Adrenal gland (tissue), 12 donors: Measurements from ENCODE around the gene PRPF4. TPM values are rescaled to one million over a fixed set of nuclear protein-coding genes. Genes with fewer than 3 reads are reported as not detected.
"Not testable (repeated sequence)": the region's sequence is repeated elsewhere in the genome, so short reads cannot be mapped to it uniquely, and the experiment has no call there.

Experiments used
- DNase-seq, 7 donors: peaks; one replicate each; pipeline ENCODE4 v3.0.0-alpha.2; 2019 to 2020
- H3K27ac ChIP-seq, 5 donors: fragments of 200-600 bp; sonication (generic) in 4 of 5; 1 replicate in 3 of 5; 2 replicates in 2 of 5; pipeline versions ENCODE4 v1.5.1 to v1.8.0; 2016 to 2020; ENCODE audit warnings: mild to moderate bottlenecking in 1 of 5
- H3K27me3 ChIP-seq: fragments of 200-600 bp; 2 replicates; pipeline ENCODE4 v1.8.0; 2021
- H3K36me3 ChIP-seq, 2 donors: fragments of 200-600 bp; replicated peaks in 1 of 2; 1 replicate in 1 of 2; 2 replicates in 1 of 2; pipeline versions ENCODE4 v1.5.1 to v1.8.0; 2018 to 2022
- H3K4me1 ChIP-seq, 2 donors: fragments of 200-600 bp; replicated peaks in 1 of 2; 1 replicate in 1 of 2; 2 replicates in 1 of 2; pipeline versions ENCODE4 v1.5.1 to v1.8.0; 2018 to 2021
- H3K4me3 ChIP-seq, 4 donors: fragments of 200-600 bp; sonication (generic) in 3 of 4; one replicate each; pipeline ENCODE4 v1.5.1; 2016 to 2018
- H3K9me3 ChIP-seq, 3 donors: fragments of 200-600 bp; sonication (generic) in 1 of 3; replicated peaks in 1 of 3; 1 replicate in 2 of 3; 2 replicates in 1 of 3; pipeline versions ENCODE4 v1.5.1 to v1.8.0; 2016 to 2021
- CTCF ChIP-seq, 6 experiments: fragments of 450-650 bp in 4 of 6; fragments of 200-600 bp in 2 of 6; sonication (generic) in 1 of 6; IDR thresholded peaks; 1 replicate in 5 of 6; 2 replicates in 1 of 6; pipeline versions ENCODE4 v1.5.1 to v1.8.0; 2016 to 2021; ENCODE audit warnings: antibody characterized with exemption in 6 of 6, mild to moderate bottlenecking in 2 of 6, moderate library complexity in 1 of 6
- POLR2A ChIP-seq, 2 donors: fragments of 450-650 bp; IDR thresholded peaks; one replicate each; pipeline ENCODE4 v1.6.1; 2017; ENCODE audit warnings: antibody characterized with exemption in 2 of 2, mild to moderate bottlenecking in 2 of 2, moderate library complexity in 1 of 2
- WGBS, 4 donors: extraction: QIAGEN DNeasy Blood & Tissue Kit in 2 of 4; methylation state at CpG; one replicate each; pipeline versions ENCODE4 v1.1.5 to v1.1.7; 2013 to 2017; 5-methylcytosine and 5-hydroxymethylcytosine counted together
- intact Hi-C, 2 donors: fragments of 100-400 bp; cut with DNase I; formaldehyde crosslinking; loops; one replicate each; pipeline versions ENCODE4 v1.14.1 to v1.15.0; 2022 to 2023
- polyA plus RNA-seq, 3 donors: library from polyadenylated mRNA; stranded (reverse); fragments of 200-250 nt in 2 of 3; fragments of 350-450 nt in 1 of 3; fragmentation: Illumina TruSeq in 1 of 3; extraction: RNeasy Lipid Tissue Mini Kit (QIAGEN cat#74804) in 1 of 3; gene quantifications; one replicate each; pipeline ENCODE4 v1.2.3, GENCODE V29; 2013 to 2014
- total RNA-seq, 9 donors: library from RNA; depleted of rRNA in 4 of 9; stranded (reverse); fragments of >200 nt in 4 of 9; fragments of 120-200 nt in 1 of 9; fragmentation: NEBNext Ultra II Directional in 1 of 9; extraction: Animal tissue kit (Norgen Biotek cat#: 25700) in 1 of 9; gene quantifications; one replicate each; pipeline versions ENCODE4 v1.1.0 to v1.2.4, GENCODE V29; 2013 to 2023
- donor health status: healthy with polysubstance abuse.
- donor health status: Bipolar disorder and iron deficiency.
- donor health status: DM: yes; HTN: yes; CAD: no.
- donor health status: DM: no; HTN: no; CAD: no.
- donor health status: DM: no; HTN: no; CAD: no.
- donor health status: DM: yes; HTN: yes; CAD: no.

PRPF4 gene
- total and polyA plus RNA-seq, 12 donors, result 9.6 to 46.3 (median 22.7) TPM

- TF ChIP-seq POLR2A (IDR thresholded peaks at IDR 0.05) (no peak), CTCF (IDR thresholded peaks at IDR 0.05) (no peak)
- peaks cover 0 to 52% of the 10 kb centered on the region in 2 donors for H3K36me3 ChIP-seq
- H3K4me3 ChIP-seq, result no peak overlapping the region
- DNase-seq, result no peak
- H3K27ac ChIP-seq, result no peak overlapping the region
- no peaks in the 10 kb centered on the region for H3K27me3 ChIP-seq
- WGBS, 4 donors, result 87 to 92% (median 90%) methylated on average over 7 of the region's 7 CpGs
- intact Hi-C loops, result no loop called here
- no peaks in the 10 kb centered on the region for H3K4me1 ChIP-seq
- H3K9me3 ChIP-seq, result no peaks in the 10 kb centered on the region
Observed at GRCh38 chr9:113293285-113293878, 17.9 kb downstream of the PRPF4 start.

GRCh38 chr9:113296247-113296646 lies 20.8 kb downstream of the PRPF4 start:
- H3K27me3 ChIP-seq, H3K4me1 ChIP-seq, DNase-seq, H3K4me3 ChIP-seq, H3K9me3 ChIP-seq, intact Hi-C loops, H3K27ac ChIP-seq: not testable (repeated sequence)
- 89 to 90% (median 90%) methylated on average over 7 to 8 of the region's 8 CpGs for WGBS, 4 donors
- H3K36me3 ChIP-seq, result peaks cover 0 to 25% of the 10 kb centered on the region in 2 donors

- TF ChIP-seq CTCF (IDR thresholded peaks at IDR 0.05) (no peak), POLR2A (IDR thresholded peaks at IDR 0.05) (no peak)
- no peaks in the 10 kb centered on the region for H3K9me3 ChIP-seq
- 70 to 73% (median 72%) methylated on average over 9 of the region's 9 CpGs for WGBS, 4 donors
- DNase-seq, result no peak
- peaks cover 0 to 18% of the 10 kb centered on the region in 2 donors for H3K36me3 ChIP-seq
- H3K27me3 ChIP-seq, result no peaks in the 10 kb centered on the region
- no peak overlapping the region for H3K4me3 ChIP-seq
- intact Hi-C loops, result no loop called here
- no peak overlapping the region for H3K27ac ChIP-seq
- no peaks in the 10 kb centered on the region for H3K4me1 ChIP-seq
Observed at GRCh38 chr9:113296796-113297558, 21.5 kb downstream of the PRPF4 start.

- Histone ChIP-seq H3K27ac (no peak overlapping the region), H3K27me3 (no peaks in the 10 kb centered on the region), H3K4me1 (no peaks in the 10 kb centered on the region), H3K9me3 (no peaks in the 10 kb centered on the region), H3K36me3 (peaks cover 0 to 4% of the 10 kb centered on the region in 2 donors), H3K4me3 (no peak overlapping the region)
- intact Hi-C loops, result no loop called here
- 84 to 91% (median 88%) methylated on average over 6 to 8 of the region's 8 CpGs for WGBS, 4 donors
- DNase-seq, result no peak
- TF ChIP-seq CTCF (IDR thresholded peaks at IDR 0.05) (no peak), POLR2A (IDR thresholded peaks at IDR 0.05) (no peak)
Observed at GRCh38 chr9:113298311-113298710, 22.9 kb downstream of the PRPF4 start.
